Lower leg skin (tissue), 4 donors: ENCODE data around the gene RNF149. TPM values are rescaled to one million over a fixed set of nuclear protein-coding genes. Genes with fewer than 3 reads are reported as not detected.
A peak's percentile ranks its signal among the peaks of the same experiment; 100 is the strongest.

Experiments
- DNase-seq, 2 donors: peaks; one replicate each; pipeline ENCODE4 v3.0.0-alpha.2; 2019; ENCODE audit warnings: low spot score in 2 of 2
- H3K4me3 ChIP-seq: fragments of 200-600 bp; sonication (generic); 2 replicates; pipeline ENCODE4 v1.5.1; 2017; ENCODE audit warnings: mild to moderate bottlenecking, low read depth; ENCODE audit not compliant: poor library complexity, severe bottlenecking
- POLR2A ChIP-seq, 2 donors: fragments of 450-650 bp; IDR thresholded peaks; one replicate each; pipeline ENCODE4 v1.6.1; 2016 to 2017; ENCODE audit warnings: antibody characterized with exemption in 2 of 2, mild to moderate bottlenecking in 1 of 2, moderate library complexity in 1 of 2
- WGBS, 2 donors: methylation state at CpG; one replicate each; pipeline ENCODE4 v1.1.5; 2018; 5-methylcytosine and 5-hydroxymethylcytosine counted together
- intact Hi-C: fragments of 100-400 bp; cut with DNase I; formaldehyde crosslinking; loops from one replicate; pipeline ENCODE4 v1.15.0; 2023; ENCODE audit warnings: low total_unique reads
- total RNA-seq, 4 donors: library from RNA; depleted of rRNA; stranded (reverse); fragments of >200 nt; gene quantifications; one replicate each; pipeline ENCODE4 v1.1.0, GENCODE V29; 2016
- TF ChIP-seq, protein P1 (sequence below), 3 donors: fragments of 450-650 bp; IDR thresholded peaks; one replicate each; pipeline ENCODE4 v1.5.1; 2016; ENCODE audit warnings: antibody characterized with exemption in 3 of 3, mild to moderate bottlenecking in 3 of 3, moderate library complexity in 2 of 3

The RNF149 gene
- total RNA-seq, 4 donors from 2014 or later = 59.8 to 120 (median 77.7) TPM

DNA sequence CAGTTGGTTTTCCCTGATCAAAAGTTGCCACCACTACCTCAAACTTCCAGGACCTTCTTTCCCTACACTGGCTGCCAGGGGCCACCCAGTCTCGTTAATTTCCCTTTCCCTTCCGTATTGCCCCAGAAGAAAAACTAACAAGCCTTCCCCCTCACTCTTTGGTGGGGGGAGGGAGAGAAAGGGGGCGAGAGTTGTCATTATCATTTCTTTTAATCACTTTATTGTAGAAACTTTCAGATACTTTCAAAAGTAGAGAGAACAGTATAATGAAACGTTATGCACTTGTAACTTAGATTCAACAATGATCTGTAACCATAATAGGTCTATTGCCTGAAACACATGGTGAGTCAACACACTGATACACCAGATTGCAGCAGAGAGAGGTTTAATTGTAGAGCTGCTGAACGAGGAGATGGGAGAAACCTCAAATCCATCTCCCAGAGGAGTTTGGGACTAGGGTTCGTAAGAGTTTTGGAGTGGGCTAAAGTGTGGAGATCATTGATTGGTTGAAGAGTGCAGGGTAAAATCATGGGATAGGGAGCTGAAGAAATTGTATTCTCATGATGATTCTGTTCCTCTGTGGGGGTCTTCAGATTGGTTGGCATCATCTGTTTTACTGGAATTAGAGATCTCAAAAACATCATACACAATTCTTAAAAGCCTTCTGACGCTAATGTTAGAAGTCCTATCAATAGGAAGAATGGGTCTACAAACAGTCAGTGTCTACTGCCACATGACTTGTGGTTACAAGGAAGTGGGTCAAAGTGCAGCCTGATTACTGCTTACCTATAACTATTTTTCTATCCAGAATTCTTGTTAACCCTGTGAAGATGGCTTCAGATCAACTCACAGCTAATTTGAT, 2.6 kb upstream of the RNF149 start:
- intact Hi-C loops = no loop called here
- H3K4me3 ChIP-seq = no peak overlapping the region
- DNase-seq = no peak
- TF ChIP-seq, protein P1, sequence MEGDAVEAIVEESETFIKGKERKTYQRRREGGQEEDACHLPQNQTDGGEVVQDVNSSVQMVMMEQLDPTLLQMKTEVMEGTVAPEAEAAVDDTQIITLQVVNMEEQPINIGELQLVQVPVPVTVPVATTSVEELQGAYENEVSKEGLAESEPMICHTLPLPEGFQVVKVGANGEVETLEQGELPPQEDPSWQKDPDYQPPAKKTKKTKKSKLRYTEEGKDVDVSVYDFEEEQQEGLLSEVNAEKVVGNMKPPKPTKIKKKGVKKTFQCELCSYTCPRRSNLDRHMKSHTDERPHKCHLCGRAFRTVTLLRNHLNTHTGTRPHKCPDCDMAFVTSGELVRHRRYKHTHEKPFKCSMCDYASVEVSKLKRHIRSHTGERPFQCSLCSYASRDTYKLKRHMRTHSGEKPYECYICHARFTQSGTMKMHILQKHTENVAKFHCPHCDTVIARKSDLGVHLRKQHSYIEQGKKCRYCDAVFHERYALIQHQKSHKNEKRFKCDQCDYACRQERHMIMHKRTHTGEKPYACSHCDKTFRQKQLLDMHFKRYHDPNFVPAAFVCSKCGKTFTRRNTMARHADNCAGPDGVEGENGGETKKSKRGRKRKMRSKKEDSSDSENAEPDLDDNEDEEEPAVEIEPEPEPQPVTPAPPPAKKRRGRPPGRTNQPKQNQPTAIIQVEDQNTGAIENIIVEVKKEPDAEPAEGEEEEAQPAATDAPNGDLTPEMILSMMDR (IDR thresholded peaks at IDR 0.05) = no peak
- no peak for TF ChIP-seq POLR2A (IDR thresholded peaks at IDR 0.05)
- 73 to 78% methylated on average over 7 of the region's 7 CpGs for whole genome bisulfite sequencing, 2 donors

DNA sequence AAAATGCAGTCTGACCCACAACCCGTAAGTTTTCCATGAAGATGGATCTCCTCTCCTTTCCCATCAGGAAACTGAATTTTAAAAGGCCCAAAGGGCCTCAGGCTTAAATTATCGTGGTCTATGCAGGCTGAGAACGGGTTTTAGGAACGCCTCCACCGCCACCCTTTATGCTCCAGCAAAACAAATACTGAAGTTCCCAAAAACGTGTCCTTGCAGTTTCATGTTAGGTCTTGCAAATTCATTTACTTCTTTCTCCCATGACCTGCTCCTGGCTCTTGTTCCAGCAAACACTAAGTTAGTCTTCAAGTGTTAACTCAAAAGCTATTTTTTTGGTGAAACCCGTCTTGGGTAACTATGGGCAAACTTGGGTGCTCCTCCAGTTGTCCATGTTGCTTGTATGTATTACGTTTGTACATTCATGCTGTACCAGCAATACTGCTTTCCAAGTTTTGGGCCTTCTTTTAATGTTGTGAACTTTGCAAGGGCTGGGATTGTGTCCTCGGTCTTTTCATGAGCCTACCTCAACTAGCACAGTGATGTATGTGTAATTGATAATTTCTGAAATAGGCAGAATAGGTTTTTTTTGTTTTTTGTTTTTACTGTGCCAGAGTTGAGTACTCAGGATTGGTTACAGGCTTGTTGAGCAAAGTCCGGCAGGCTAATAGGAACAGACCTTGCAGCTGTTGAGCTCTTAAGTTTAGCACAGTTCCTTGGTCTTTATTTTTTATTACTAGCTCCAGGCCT, 1.8 kb upstream of the RNF149 start:
- intact Hi-C loops = no loop called here
- TF ChIP-seq POLR2A (IDR thresholded peaks at IDR 0.05) = no peak
- TF ChIP-seq, protein P1 (IDR thresholded peaks at IDR 0.05) = no peak
- 51 to 62% methylated on average over 10 of the region's 10 CpGs for WGBS, 2 donors
- H3K4me3 ChIP-seq = no peak overlapping the region
- no peak for DNase-seq

DNA sequence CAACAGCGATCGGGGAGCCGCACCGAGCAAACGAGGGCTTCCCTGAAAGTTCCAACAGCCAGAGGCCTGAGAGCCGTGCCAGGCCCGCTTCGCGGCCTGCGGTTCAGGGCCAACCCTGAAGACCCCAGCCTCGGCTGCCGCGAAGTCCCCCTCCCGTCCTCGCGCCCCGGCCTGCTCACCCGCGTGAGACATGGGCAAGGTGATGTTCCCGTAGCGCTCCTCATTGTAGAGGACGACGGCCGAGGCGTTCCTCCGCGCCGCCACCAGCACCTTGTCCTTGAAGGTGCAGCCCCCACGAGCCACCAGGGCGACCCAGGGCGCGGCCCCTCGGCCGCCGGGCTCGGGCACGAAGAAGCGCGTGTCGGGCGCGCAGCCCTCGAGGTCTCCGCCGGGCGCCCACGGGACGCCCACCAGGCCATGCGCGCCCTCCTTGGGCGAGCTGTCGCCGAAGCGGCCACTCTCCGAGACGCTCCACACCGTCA, 510 bp downstream of the RNF149 start:
- peak overlapping the region; percentile 83 for H3K4me3 ChIP-seq
- WGBS, 2 donors = 0 to 1% methylated on average over 5 to 44 of the region's 57 CpGs
- TF ChIP-seq, protein P1 (IDR thresholded peaks at IDR 0.05) = no peak
- TF ChIP-seq POLR2A (IDR thresholded peaks at IDR 0.05) = no peak
- peak in 1 of 2 donors; percentile 88 for DNase-seq
- intact Hi-C loops = no loop called here

DNA sequence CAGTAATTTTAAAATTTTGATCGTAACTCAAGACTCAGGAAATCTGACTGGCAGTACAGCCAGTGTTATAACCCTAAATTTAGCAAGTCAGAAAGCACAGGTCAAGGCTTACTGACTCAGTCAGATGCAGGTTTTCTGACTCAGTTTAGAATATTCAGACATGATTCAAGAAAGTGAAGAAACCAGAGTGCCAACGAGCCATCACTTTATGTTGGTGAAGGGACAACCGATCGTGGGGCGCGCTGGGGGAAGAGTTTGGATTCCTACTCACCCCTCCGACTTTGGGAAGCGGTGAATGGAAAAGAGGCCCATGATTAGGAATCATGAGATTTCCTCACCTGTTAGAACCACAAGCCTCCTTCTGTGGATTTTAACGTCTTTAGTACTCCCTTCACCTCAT, 998 bp downstream of the RNF149 start:
- intact Hi-C loops = no loop called here
- no peak for TF ChIP-seq POLR2A (IDR thresholded peaks at IDR 0.05)
- TF ChIP-seq, protein P1 (IDR thresholded peaks at IDR 0.05) = no peak

DNA sequence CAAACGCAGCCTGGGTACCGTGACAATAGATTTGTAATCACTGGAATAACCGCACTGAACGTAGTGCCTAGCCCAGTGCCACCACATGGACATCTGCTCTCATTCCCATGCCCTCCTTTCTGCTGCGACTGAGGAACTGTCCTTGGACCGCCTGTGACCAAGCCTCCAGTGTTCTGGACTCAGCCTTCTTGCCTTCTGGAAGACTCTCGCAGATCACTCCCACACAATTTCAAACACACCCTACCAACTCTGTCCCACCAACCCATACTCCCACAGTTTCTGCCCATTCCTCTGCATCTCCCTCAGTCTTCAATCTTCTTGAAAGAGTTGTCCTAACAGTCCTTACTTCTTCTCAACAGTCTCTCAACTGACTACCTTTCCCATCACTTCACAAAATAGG, 2.1 kb downstream of the RNF149 start:
- 32 to 36% methylated on average over 7 of the region's 7 CpGs for WGBS, 2 donors
- intact Hi-C loops = no loop called here
- H3K4me3 ChIP-seq = peak overlapping the region; percentile 83
- DNase-seq = no peak
- TF ChIP-seq POLR2A (IDR thresholded peaks at IDR 0.05) = no peak
- TF ChIP-seq, protein P1 (IDR thresholded peaks at IDR 0.05) = no peak

More for the DNA sequence above, 998 bp downstream of the RNF149 start:
- WGBS, 2 donors = 18 to 22% methylated on average over 9 of the region's 9 CpGs
- H3K4me3 ChIP-seq = peak overlapping the region; percentile 83
- DNase-seq = no peak
